ENCODE data around the gene ST6GAL1. TPM values are rescaled to one million over a fixed set of nuclear protein-coding genes. Genes with fewer than 3 reads are reported as not detected.

Gene ST6GAL1
- total and polyA plus RNA-seq, 10 of the 15 experiments (the other 5 are each of a cell fraction or from before 2014, with no cell fraction given) = 74.2 to 248 (median 149) TPM

DNA sequence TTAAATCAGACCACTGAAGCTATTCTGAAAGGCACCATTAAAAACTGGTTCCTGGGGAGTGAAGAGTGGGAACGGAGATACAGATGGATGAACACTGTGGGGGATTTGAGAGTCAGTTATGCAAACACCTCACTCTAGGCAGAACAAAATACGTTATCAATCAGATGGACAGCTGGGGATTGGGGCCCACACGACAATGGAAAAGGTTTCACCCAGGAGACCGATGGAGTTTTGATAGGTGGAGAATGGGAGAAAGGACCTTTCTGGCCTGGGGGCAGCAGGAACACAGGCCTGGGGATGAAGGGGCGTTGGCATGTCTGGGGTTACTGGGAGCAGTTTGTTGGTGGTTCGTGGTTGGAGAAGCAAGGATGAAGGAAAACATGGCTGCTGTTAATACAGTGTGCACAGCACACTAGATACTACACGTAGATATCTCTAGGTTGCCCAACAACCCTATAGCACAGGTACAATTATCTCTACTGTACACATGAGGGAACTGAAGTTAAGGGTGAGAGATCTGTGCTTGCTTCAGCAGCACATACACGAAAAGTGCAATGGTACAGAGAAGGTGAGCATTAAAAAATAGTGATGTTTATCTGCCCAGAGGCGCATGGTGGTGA is 16.5 kb downstream of the ST6GAL1 start (continued):
- peak; percentile 67 for TF ChIP-seq RUNX3 (IDR thresholded peaks at IDR 0.05; ENCODE audit: low read length)
- TF ChIP-seq, protein P1, sequence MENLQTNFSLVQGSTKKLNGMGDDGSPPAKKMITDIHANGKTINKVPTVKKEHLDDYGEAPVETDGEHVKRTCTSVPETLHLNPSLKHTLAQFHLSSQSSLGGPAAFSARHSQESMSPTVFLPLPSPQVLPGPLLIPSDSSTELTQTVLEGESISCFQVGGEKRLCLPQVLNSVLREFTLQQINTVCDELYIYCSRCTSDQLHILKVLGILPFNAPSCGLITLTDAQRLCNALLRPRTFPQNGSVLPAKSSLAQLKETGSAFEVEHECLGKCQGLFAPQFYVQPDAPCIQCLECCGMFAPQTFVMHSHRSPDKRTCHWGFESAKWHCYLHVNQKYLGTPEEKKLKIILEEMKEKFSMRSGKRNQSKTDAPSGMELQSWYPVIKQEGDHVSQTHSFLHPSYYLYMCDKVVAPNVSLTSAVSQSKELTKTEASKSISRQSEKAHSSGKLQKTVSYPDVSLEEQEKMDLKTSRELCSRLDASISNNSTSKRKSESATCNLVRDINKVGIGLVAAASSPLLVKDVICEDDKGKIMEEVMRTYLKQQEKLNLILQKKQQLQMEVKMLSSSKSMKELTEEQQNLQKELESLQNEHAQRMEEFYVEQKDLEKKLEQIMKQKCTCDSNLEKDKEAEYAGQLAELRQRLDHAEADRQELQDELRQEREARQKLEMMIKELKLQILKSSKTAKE (IDR thresholded peaks at IDR 0.05; ENCODE audit: low read depth, poor library complexity, severe bottlenecking) = no peak
- TF ChIP-seq, protein P2, sequence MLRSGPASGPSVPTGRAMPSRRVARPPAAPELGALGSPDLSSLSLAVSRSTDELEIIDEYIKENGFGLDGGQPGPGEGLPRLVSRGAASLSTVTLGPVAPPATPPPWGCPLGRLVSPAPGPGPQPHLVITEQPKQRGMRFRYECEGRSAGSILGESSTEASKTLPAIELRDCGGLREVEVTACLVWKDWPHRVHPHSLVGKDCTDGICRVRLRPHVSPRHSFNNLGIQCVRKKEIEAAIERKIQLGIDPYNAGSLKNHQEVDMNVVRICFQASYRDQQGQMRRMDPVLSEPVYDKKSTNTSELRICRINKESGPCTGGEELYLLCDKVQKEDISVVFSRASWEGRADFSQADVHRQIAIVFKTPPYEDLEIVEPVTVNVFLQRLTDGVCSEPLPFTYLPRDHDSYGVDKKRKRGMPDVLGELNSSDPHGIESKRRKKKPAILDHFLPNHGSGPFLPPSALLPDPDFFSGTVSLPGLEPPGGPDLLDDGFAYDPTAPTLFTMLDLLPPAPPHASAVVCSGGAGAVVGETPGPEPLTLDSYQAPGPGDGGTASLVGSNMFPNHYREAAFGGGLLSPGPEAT (IDR thresholded peaks at IDR 0.05; ENCODE audit: low read depth) = no peak
- no peak for TF ChIP-seq ZBED1 (IDR thresholded peaks at IDR 0.05; ENCODE audit: borderline replicate concordance)
- no peak for TF ChIP-seq NFYA (IDR thresholded peaks at IDR 0.05; ENCODE audit: borderline replicate concordance, low read depth, low read length)
- peak; percentile 91 for TF ChIP-seq POU2F2 (IDR thresholded peaks at IDR 0.05; ENCODE audit: borderline replicate concordance, low read depth, low read length)
- TF ChIP-seq, protein P3, sequence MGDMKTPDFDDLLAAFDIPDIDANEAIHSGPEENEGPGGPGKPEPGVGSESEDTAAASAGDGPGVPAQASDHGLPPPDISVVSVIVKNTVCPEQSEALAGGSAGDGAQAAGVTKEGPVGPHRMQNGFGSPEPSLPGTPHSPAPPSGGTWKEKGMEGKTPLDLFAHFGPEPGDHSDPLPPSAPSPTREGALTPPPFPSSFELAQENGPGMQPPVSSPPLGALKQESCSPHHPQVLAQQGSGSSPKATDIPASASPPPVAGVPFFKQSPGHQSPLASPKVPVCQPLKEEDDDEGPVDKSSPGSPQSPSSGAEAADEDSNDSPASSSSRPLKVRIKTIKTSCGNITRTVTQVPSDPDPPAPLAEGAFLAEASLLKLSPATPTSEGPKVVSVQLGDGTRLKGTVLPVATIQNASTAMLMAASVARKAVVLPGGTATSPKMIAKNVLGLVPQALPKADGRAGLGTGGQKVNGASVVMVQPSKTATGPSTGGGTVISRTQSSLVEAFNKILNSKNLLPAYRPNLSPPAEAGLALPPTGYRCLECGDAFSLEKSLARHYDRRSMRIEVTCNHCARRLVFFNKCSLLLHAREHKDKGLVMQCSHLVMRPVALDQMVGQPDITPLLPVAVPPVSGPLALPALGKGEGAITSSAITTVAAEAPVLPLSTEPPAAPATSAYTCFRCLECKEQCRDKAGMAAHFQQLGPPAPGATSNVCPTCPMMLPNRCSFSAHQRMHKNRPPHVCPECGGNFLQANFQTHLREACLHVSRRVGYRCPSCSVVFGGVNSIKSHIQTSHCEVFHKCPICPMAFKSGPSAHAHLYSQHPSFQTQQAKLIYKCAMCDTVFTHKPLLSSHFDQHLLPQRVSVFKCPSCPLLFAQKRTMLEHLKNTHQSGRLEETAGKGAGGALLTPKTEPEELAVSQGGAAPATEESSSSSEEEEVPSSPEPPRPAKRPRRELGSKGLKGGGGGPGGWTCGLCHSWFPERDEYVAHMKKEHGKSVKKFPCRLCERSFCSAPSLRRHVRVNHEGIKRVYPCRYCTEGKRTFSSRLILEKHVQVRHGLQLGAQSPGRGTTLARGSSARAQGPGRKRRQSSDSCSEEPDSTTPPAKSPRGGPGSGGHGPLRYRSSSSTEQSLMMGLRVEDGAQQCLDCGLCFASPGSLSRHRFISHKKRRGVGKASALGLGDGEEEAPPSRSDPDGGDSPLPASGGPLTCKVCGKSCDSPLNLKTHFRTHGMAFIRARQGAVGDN (IDR thresholded peaks at IDR 0.05) = no peak
- 0 out of 2 replicates have a peak, but pooled peaks have one; percentile 30 for TF ChIP-seq CREM (IDR thresholded peaks at IDR 0.05; ENCODE audit: low read depth)
- TF ChIP-seq POLR2AphosphoS2 (IDR thresholded peaks at IDR 0.05; ENCODE audit: low read depth, low read length) = no peak
- no peak for TF ChIP-seq LARP7 (IDR thresholded peaks at IDR 0.05)
- TF ChIP-seq DPF2 (IDR thresholded peaks at IDR 0.05) = no peak
- TF ChIP-seq, protein P4, sequence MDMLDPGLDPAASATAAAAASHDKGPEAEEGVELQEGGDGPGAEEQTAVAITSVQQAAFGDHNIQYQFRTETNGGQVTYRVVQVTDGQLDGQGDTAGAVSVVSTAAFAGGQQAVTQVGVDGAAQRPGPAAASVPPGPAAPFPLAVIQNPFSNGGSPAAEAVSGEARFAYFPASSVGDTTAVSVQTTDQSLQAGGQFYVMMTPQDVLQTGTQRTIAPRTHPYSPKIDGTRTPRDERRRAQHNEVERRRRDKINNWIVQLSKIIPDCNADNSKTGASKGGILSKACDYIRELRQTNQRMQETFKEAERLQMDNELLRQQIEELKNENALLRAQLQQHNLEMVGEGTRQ (IDR thresholded peaks at IDR 0.05; ENCODE audit: borderline replicate concordance, low read depth, low read length) = no peak
- no peak for TF ChIP-seq BHLHE40 (IDR thresholded peaks at IDR 0.05; ENCODE audit: borderline replicate concordance in 1 of 2, low read depth in 2 of 2, low read length in 1 of 2)
- peak; percentile 75 for TF ChIP-seq TCF12 (IDR thresholded peaks at IDR 0.05; ENCODE audit: low read depth, low read length)
- TF ChIP-seq, protein P5, sequence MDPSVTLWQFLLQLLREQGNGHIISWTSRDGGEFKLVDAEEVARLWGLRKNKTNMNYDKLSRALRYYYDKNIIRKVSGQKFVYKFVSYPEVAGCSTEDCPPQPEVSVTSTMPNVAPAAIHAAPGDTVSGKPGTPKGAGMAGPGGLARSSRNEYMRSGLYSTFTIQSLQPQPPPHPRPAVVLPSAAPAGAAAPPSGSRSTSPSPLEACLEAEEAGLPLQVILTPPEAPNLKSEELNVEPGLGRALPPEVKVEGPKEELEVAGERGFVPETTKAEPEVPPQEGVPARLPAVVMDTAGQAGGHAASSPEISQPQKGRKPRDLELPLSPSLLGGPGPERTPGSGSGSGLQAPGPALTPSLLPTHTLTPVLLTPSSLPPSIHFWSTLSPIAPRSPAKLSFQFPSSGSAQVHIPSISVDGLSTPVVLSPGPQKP (IDR thresholded peaks at IDR 0.05; ENCODE audit: low read depth, low read length) = no peak
- TF ChIP-seq EZH2 (IDR thresholded peaks at IDR 0.05; ENCODE audit: borderline replicate concordance, control insufficient read depth, low read depth, low read length) = no peak
- TF ChIP-seq GABPA (IDR thresholded peaks at IDR 0.05; ENCODE audit: low read depth) = 0 out of 2 replicates have a peak, but pooled peaks have one; percentile 44
- TF ChIP-seq, protein P6, sequence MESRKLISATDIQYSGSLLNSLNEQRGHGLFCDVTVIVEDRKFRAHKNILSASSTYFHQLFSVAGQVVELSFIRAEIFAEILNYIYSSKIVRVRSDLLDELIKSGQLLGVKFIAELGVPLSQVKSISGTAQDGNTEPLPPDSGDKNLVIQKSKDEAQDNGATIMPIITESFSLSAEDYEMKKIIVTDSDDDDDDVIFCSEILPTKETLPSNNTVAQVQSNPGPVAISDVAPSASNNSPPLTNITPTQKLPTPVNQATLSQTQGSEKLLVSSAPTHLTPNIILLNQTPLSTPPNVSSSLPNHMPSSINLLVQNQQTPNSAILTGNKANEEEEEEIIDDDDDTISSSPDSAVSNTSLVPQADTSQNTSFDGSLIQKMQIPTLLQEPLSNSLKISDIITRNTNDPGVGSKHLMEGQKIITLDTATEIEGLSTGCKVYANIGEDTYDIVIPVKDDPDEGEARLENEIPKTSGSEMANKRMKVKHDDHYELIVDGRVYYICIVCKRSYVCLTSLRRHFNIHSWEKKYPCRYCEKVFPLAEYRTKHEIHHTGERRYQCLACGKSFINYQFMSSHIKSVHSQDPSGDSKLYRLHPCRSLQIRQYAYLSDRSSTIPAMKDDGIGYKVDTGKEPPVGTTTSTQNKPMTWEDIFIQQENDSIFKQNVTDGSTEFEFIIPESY (IDR thresholded peaks at IDR 0.05) = no peak

Data from GM12878 (cell line).